ENCODE results near the gene JMJD6.
"Not testable (repeated sequence)": the region's sequence is repeated elsewhere in the genome, so short reads cannot be mapped to it uniquely, and the experiment has no call there.

The JMJD6 gene

GRCh38 chr17:76727745-76728456 is 1.5 kb upstream of the JMJD6 start:
- H3K4me1 ChIP-seq (ENCODE audit: control insufficient read depth in 1 of 2, insufficient read depth in 2 of 2, low read length in 2 of 2): peaks cover 29 to 41% of the 10 kb centered on the region in 2 donors
- no peaks in the 10 kb centered on the region for H3K9me3 ChIP-seq (ENCODE audit: control insufficient read depth in 1 of 2, low read length in 2 of 2)
- H3K36me3 ChIP-seq (ENCODE audit: control insufficient read depth in 1 of 2, insufficient read depth in 2 of 2, low read length in 2 of 2): peaks cover 20 to 28% of the 10 kb centered on the region in 2 donors
- H3K27me3 ChIP-seq (ENCODE audit: control insufficient read depth in 1 of 2, insufficient read depth in 2 of 2, low read length in 2 of 2): no peaks in the 10 kb centered on the region
- H3K4me3 ChIP-seq (ENCODE audit: low read depth in 1 of 2, low read length in 2 of 2): peak overlapping the region; percentile 83 to 88
- H3K9ac ChIP-seq (ENCODE audit: low read depth in 1 of 2, low read length in 2 of 2): peak overlapping the region; percentile 91 to 96
- peak overlapping the region; percentile 100 for H3K27ac ChIP-seq (ENCODE audit: low read depth, low read length)

GRCh38 chr17:76726776-76727718 is 641 bp upstream of the JMJD6 start, which contains the start of gene METTL23:
Gene METTL23 (plus strand): TSS chr17:76726839. CDS start chr17:76729711, 2,872 bp downstream.
- Histone ChIP-seq H3K4me1 (ENCODE audit: control insufficient read depth in 1 of 2, insufficient read depth in 2 of 2, low read length in 2 of 2) (peaks cover 24 to 37% of the 10 kb centered on the region in 2 donors), H3K4me3 (ENCODE audit: low read depth in 1 of 2, low read length in 2 of 2) (peak within 1 kb of the TSS; percentile 83 to 89), H3K36me3 (ENCODE audit: control insufficient read depth in 1 of 2, insufficient read depth in 2 of 2, low read length in 2 of 2) (peaks cover 19 to 24% of the 10 kb centered on the region in 2 donors), H3K27me3 (ENCODE audit: control insufficient read depth in 1 of 2, insufficient read depth in 2 of 2, low read length in 2 of 2) (no peaks in the 10 kb centered on the region), H3K9ac (ENCODE audit: low read depth in 1 of 2, low read length in 2 of 2) (peak within 1 kb of the TSS; percentile 96 to 98), H3K9me3 (ENCODE audit: control insufficient read depth in 1 of 2, low read length in 2 of 2) (no peaks in the 10 kb centered on the region), H3K27ac (ENCODE audit: low read depth, low read length) (peak within 1 kb of the TSS; percentile 100)

- peaks cover 16 to 37% of the 10 kb centered on the region in 2 donors for H3K4me1 ChIP-seq (ENCODE audit: control insufficient read depth in 1 of 2, insufficient read depth in 2 of 2, low read length in 2 of 2)
- no peaks in the 10 kb centered on the region for H3K27me3 ChIP-seq (ENCODE audit: control insufficient read depth in 1 of 2, insufficient read depth in 2 of 2, low read length in 2 of 2)
- H3K9me3 ChIP-seq (ENCODE audit: control insufficient read depth in 1 of 2, low read length in 2 of 2): no peaks in the 10 kb centered on the region
- H3K36me3 ChIP-seq (ENCODE audit: control insufficient read depth in 1 of 2, insufficient read depth in 2 of 2, low read length in 2 of 2): peaks cover 23 to 27% of the 10 kb centered on the region in 2 donors
- H3K27ac ChIP-seq (ENCODE audit: low read depth, low read length): peak overlapping the region; percentile 100
- H3K4me3 ChIP-seq (ENCODE audit: low read depth in 1 of 2, low read length in 2 of 2): peak overlapping the region; percentile 82 to 89
- H3K9ac ChIP-seq (ENCODE audit: low read depth in 1 of 2, low read length in 2 of 2): peak overlapping the region; percentile 96 to 98
These were observed 701 bp downstream of the JMJD6 start for GRCh38 chr17:76725580-76726230.

GRCh38 chr17:76723812-76724211 is 2.6 kb downstream of the JMJD6 start:
- H3K9ac ChIP-seq (ENCODE audit: low read depth in 1 of 2, low read length in 2 of 2): no peak overlapping the region
- H3K27me3 ChIP-seq (ENCODE audit: control insufficient read depth in 1 of 2, insufficient read depth in 2 of 2, low read length in 2 of 2): no peaks in the 10 kb centered on the region
- peaks cover 12 to 30% of the 10 kb centered on the region in 2 donors for H3K4me1 ChIP-seq (ENCODE audit: control insufficient read depth in 1 of 2, insufficient read depth in 2 of 2, low read length in 2 of 2)
- H3K4me3 ChIP-seq (ENCODE audit: low read depth in 1 of 2, low read length in 2 of 2): no peak overlapping the region
- peaks cover 35 to 43% of the 10 kb centered on the region in 2 donors for H3K36me3 ChIP-seq (ENCODE audit: control insufficient read depth in 1 of 2, insufficient read depth in 2 of 2, low read length in 2 of 2)
- H3K9me3 ChIP-seq (ENCODE audit: control insufficient read depth in 1 of 2, low read length in 2 of 2): no peaks in the 10 kb centered on the region
- no peak overlapping the region for H3K27ac ChIP-seq (ENCODE audit: low read depth, low read length)

- H3K27me3 ChIP-seq (ENCODE audit: control insufficient read depth in 1 of 2, insufficient read depth in 2 of 2, low read length in 2 of 2); H3K27ac ChIP-seq (ENCODE audit: low read depth, low read length); H3K4me3 ChIP-seq (ENCODE audit: low read depth in 1 of 2, low read length in 2 of 2); H3K9me3 ChIP-seq (ENCODE audit: control insufficient read depth in 1 of 2, low read length in 2 of 2); H3K9ac ChIP-seq (ENCODE audit: low read depth in 1 of 2, low read length in 2 of 2): not testable (repeated sequence)
- Histone ChIP-seq H3K4me1 (ENCODE audit: control insufficient read depth in 1 of 2, insufficient read depth in 2 of 2, low read length in 2 of 2) (peaks cover 12 to 25% of the 10 kb centered on the region in 2 donors), H3K36me3 (ENCODE audit: control insufficient read depth in 1 of 2, insufficient read depth in 2 of 2, low read length in 2 of 2) (peaks cover 43 to 52% of the 10 kb centered on the region in 2 donors)
These were observed 3.4 kb downstream of the JMJD6 start for GRCh38 chr17:76722977-76723376.

GRCh38 chr17:76722279-76722678 is 4.1 kb downstream of the JMJD6 start:
- peaks cover 9 to 18% of the 10 kb centered on the region in 2 donors for H3K4me1 ChIP-seq (ENCODE audit: control insufficient read depth in 1 of 2, insufficient read depth in 2 of 2, low read length in 2 of 2)
- H3K27me3 ChIP-seq (ENCODE audit: control insufficient read depth in 1 of 2, insufficient read depth in 2 of 2, low read length in 2 of 2): no peaks in the 10 kb centered on the region
- no peak overlapping the region for H3K4me3 ChIP-seq (ENCODE audit: low read depth in 1 of 2, low read length in 2 of 2)
- H3K36me3 ChIP-seq (ENCODE audit: control insufficient read depth in 1 of 2, insufficient read depth in 2 of 2, low read length in 2 of 2): peaks cover 43 to 57% of the 10 kb centered on the region in 2 donors
- no peak overlapping the region for H3K9ac ChIP-seq (ENCODE audit: low read depth in 1 of 2, low read length in 2 of 2)
- H3K9me3 ChIP-seq (ENCODE audit: control insufficient read depth in 1 of 2, low read length in 2 of 2): no peaks in the 10 kb centered on the region
- H3K27ac ChIP-seq (ENCODE audit: low read depth, low read length): no peak overlapping the region

GRCh38 chr17:76721463-76721862 is 4.9 kb downstream of the JMJD6 start:
- Histone ChIP-seq H3K4me3 (ENCODE audit: low read depth in 1 of 2, low read length in 2 of 2) (no peak overlapping the region), H3K9ac (ENCODE audit: low read depth in 1 of 2, low read length in 2 of 2) (no peak overlapping the region), H3K36me3 (ENCODE audit: control insufficient read depth in 1 of 2, insufficient read depth in 2 of 2, low read length in 2 of 2) (peaks cover 43 to 65% of the 10 kb centered on the region in 2 donors), H3K4me1 (ENCODE audit: control insufficient read depth in 1 of 2, insufficient read depth in 2 of 2, low read length in 2 of 2) (peaks cover 10 to 23% of the 10 kb centered on the region in 2 donors), H3K27me3 (ENCODE audit: control insufficient read depth in 1 of 2, insufficient read depth in 2 of 2, low read length in 2 of 2) (no peaks in the 10 kb centered on the region), H3K27ac (ENCODE audit: low read depth, low read length) (no peak overlapping the region), H3K9me3 (ENCODE audit: control insufficient read depth in 1 of 2, low read length in 2 of 2) (no peaks in the 10 kb centered on the region)

GRCh38 chr17:76720941-76721340 is 5.5 kb downstream of the JMJD6 start:
- Histone ChIP-seq H3K9me3 (ENCODE audit: control insufficient read depth in 1 of 2, low read length in 2 of 2) (no peaks in the 10 kb centered on the region), H3K27ac (ENCODE audit: low read depth, low read length) (no peak overlapping the region), H3K4me1 (ENCODE audit: control insufficient read depth in 1 of 2, insufficient read depth in 2 of 2, low read length in 2 of 2) (peaks cover 12 to 26% of the 10 kb centered on the region in 2 donors), H3K27me3 (ENCODE audit: control insufficient read depth in 1 of 2, insufficient read depth in 2 of 2, low read length in 2 of 2) (no peaks in the 10 kb centered on the region), H3K4me3 (ENCODE audit: low read depth in 1 of 2, low read length in 2 of 2) (no peak overlapping the region), H3K36me3 (ENCODE audit: control insufficient read depth in 1 of 2, insufficient read depth in 2 of 2, low read length in 2 of 2) (peaks cover 47 to 70% of the 10 kb centered on the region in 2 donors), H3K9ac (ENCODE audit: low read depth in 1 of 2, low read length in 2 of 2) (no peak overlapping the region)

- Histone ChIP-seq H3K27ac (ENCODE audit: low read depth, low read length) (no peak overlapping the region), H3K9me3 (ENCODE audit: control insufficient read depth in 1 of 2, low read length in 2 of 2) (no peaks in the 10 kb centered on the region), H3K27me3 (ENCODE audit: control insufficient read depth in 1 of 2, insufficient read depth in 2 of 2, low read length in 2 of 2) (no peaks in the 10 kb centered on the region), H3K36me3 (ENCODE audit: control insufficient read depth in 1 of 2, insufficient read depth in 2 of 2, low read length in 2 of 2) (peaks cover 48 to 78% of the 10 kb centered on the region in 2 donors), H3K4me1 (ENCODE audit: control insufficient read depth in 1 of 2, insufficient read depth in 2 of 2, low read length in 2 of 2) (peaks cover 16 to 28% of the 10 kb centered on the region in 2 donors), H3K9ac (ENCODE audit: low read depth in 1 of 2, low read length in 2 of 2) (no peak overlapping the region), H3K4me3 (ENCODE audit: low read depth in 1 of 2, low read length in 2 of 2) (no peak overlapping the region)
These were observed 6.2 kb downstream of the JMJD6 start for GRCh38 chr17:76720211-76720610.
